Caco-2 (cell line): ENCODE data around the gene GRIN2A. TPM values are rescaled to one million over a fixed set of nuclear protein-coding genes. Genes with fewer than 3 reads are reported as not detected.

ENCODE experiments used
- BruUV-seq: library from RNA; stranded (reverse); fragments of 400-500 nt; replicated peaks from 2 replicates; lab custom pipeline; 2021; lab: Mats Ljungman, UMichigan
- CTCF ChIA-PET: fragments of 300-600 bp; sonication (Branson Sonifier 250); formaldehyde crosslinking; loops from one replicate; lab custom pipeline; 2022; ENCODE audit warnings: antibody characterized with exemption; lab: Charles Lee
- POLR2A ChIA-PET: fragments of 300-600 bp; sonication (Branson Sonifier 250); formaldehyde crosslinking; loops from one replicate; lab custom pipeline; 2022; ENCODE audit warnings: antibody characterized with exemption; lab: Charles Lee
- DNase-seq, 2 experiments: peaks; one replicate each; pipeline versions ENCODE4 v3.0.0 to v3.0.0-alpha.2; 2020 to 2022
- H3K27me3 ChIP-seq: replicated peaks from 2 replicates; pipeline ENCODE4 v1.6.0; 2011; ENCODE audit warnings: low read length; ENCODE audit not compliant: control insufficient read depth, insufficient read depth
- H3K36me3 ChIP-seq: 2 replicates; pipeline ENCODE4 v1.5.1; 2011; ENCODE audit warnings: low read length; ENCODE audit not compliant: control insufficient read depth, insufficient read depth
- H3K4me1 ChIP-seq: fragments of 250-450 bp; sonication (Bioruptor Pico); 2 replicates; pipeline ENCODE4 v1.5.1; 2020; ENCODE audit warnings: mild to moderate bottlenecking
- H3K4me3 ChIP-seq: 2 replicates; pipeline ENCODE4 v1.5.1; 2011; ENCODE audit warnings: low read depth, mild to moderate bottlenecking, control low read depth, low read length
- H3K9me3 ChIP-seq: fragments of 250-450 bp; sonication (Bioruptor Pico); 2 replicates; pipeline ENCODE4 v1.5.1; 2020; ENCODE audit warnings: mild to moderate bottlenecking, moderate library complexity
- H3K27ac Mint-ChIP-seq: one replicate; pipeline ENCODE4 v1.8.0; 2022; ENCODE audit warnings: mixed read lengths; ENCODE audit not compliant: unreplicated experiment
- H3K27me3 Mint-ChIP-seq: one replicate; pipeline ENCODE4 v1.8.0; 2022; ENCODE audit warnings: mixed read lengths; ENCODE audit not compliant: insufficient read depth, unreplicated experiment
- H3K36me3 Mint-ChIP-seq: one replicate; pipeline ENCODE4 v1.8.0; 2022; ENCODE audit warnings: mild to moderate bottlenecking, mixed read lengths; ENCODE audit not compliant: insufficient read depth, unreplicated experiment
- H3K4me1 Mint-ChIP-seq: one replicate; pipeline ENCODE4 v1.8.0; 2022; ENCODE audit warnings: low read depth, mixed read lengths; ENCODE audit not compliant: unreplicated experiment
- H3K4me3 Mint-ChIP-seq: one replicate; pipeline ENCODE4 v1.8.0; 2022; ENCODE audit warnings: mild to moderate bottlenecking, moderate library complexity, mixed read lengths; ENCODE audit not compliant: unreplicated experiment
- H3K9me3 Mint-ChIP-seq: one replicate; pipeline ENCODE4 v1.8.0; 2022; ENCODE audit warnings: mixed read lengths; ENCODE audit not compliant: unreplicated experiment
- CTCF ChIP-seq, 2 experiments: fragments of 200-600 bp in 1 of 2; IDR thresholded peaks; 1 replicate in 1 of 2; 2 replicates in 1 of 2; pipeline versions ENCODE4 v1.5.1 to v1.8.0; 2011 to 2022; ENCODE audit warnings: antibody characterized with exemption in 1 of 2, control low read depth in 1 of 2, inconsistent platforms in 1 of 2, low read depth in 1 of 2, low read length in 1 of 2, mild to moderate bottlenecking in 1 of 2, moderate library complexity in 1 of 2; ENCODE audit not compliant: insufficient read depth in 1 of 2, severe bottlenecking in 1 of 2, unreplicated experiment in 1 of 2
- intact Hi-C: fragments of 100-400 bp; cut with micrococcal nuclease; formaldehyde crosslinking; loops from one replicate; pipeline ENCODE4 v1.10.0; 2022; ENCODE audit not compliant: unreplicated experiment
- total RNA-seq: library from RNA; stranded (reverse); gene quantifications from 2 replicates; pipeline ENCODE4 v1.2.3, GENCODE V29; 2022

The GRIN2A gene
- total RNA-seq, 1 experiment from 2014 or later: 0.54 TPM

- Mint-ChIP-seq H3K4me3 (no peak overlapping the region), H3K4me1 (no peaks in the 10 kb centered on the region), H3K27me3 (peaks cover 9% of the 10 kb centered on the region), H3K9me3 (no peaks in the 10 kb centered on the region), H3K27ac (no peak overlapping the region), H3K36me3 (no peaks in the 10 kb centered on the region)
- Histone ChIP-seq H3K36me3 (no peaks in the 10 kb centered on the region), H3K4me3 (no peak overlapping the region), H3K9me3 (no peaks in the 10 kb centered on the region), H3K27me3 (no peaks in the 10 kb centered on the region), H3K4me1 (no peaks in the 10 kb centered on the region)
- no peak for TF ChIP-seq CTCF (IDR thresholded peaks at IDR 0.05; ENCODE audit: insufficient read depth in 1 of 2, low read depth in 1 of 2, low read length in 1 of 2, severe bottlenecking in 1 of 2, unreplicated experiment in 1 of 2)
- intact Hi-C loops: no loop called here
- ChIA-PET POLR2A (no interaction called here), CTCF (no interaction called here)
- no TSS peak for BruUV-seq
- no peak for DNase-seq
Measured at GRCh38 chr16:9932000-9932399, 250.2 kb downstream of the GRIN2A start.

- no peaks in the 10 kb centered on the region for H3K9me3 Mint-ChIP-seq
- DNase-seq: no peak
- H3K27ac Mint-ChIP-seq: no peak overlapping the region
- no TSS peak for BruUV-seq
- H3K4me3 ChIP-seq: no peak overlapping the region
- no peaks in the 10 kb centered on the region for H3K27me3 ChIP-seq
- no peaks in the 10 kb centered on the region for H3K4me1 Mint-ChIP-seq
- H3K36me3 Mint-ChIP-seq: no peaks in the 10 kb centered on the region
- intact Hi-C loops: no loop called here
- H3K4me1 ChIP-seq: no peaks in the 10 kb centered on the region
- ChIA-PET POLR2A (no interaction called here), CTCF (no interaction called here)
- no peak overlapping the region for H3K4me3 Mint-ChIP-seq
- no peak for TF ChIP-seq CTCF (IDR thresholded peaks at IDR 0.05; ENCODE audit: insufficient read depth in 1 of 2, low read depth in 1 of 2, low read length in 1 of 2, severe bottlenecking in 1 of 2, unreplicated experiment in 1 of 2)
- peaks cover 9% of the 10 kb centered on the region for H3K27me3 Mint-ChIP-seq
- no peaks in the 10 kb centered on the region for H3K9me3 ChIP-seq
- no peaks in the 10 kb centered on the region for H3K36me3 ChIP-seq
Measured at GRCh38 chr16:9929836-9930235, 252.4 kb downstream of the GRIN2A start.

- Histone ChIP-seq H3K4me3 (no peak overlapping the region), H3K4me1 (no peaks in the 10 kb centered on the region), H3K36me3 (no peaks in the 10 kb centered on the region), H3K27me3 (no peaks in the 10 kb centered on the region), H3K9me3 (no peaks in the 10 kb centered on the region)
- BruUV-seq: no TSS peak
- no peaks in the 10 kb centered on the region for H3K9me3 Mint-ChIP-seq
- intact Hi-C loops: no loop called here
- POLR2A ChIA-PET: no interaction called here
- no peak overlapping the region for H3K27ac Mint-ChIP-seq
- no peak for TF ChIP-seq CTCF (IDR thresholded peaks at IDR 0.05; ENCODE audit: insufficient read depth in 1 of 2, low read depth in 1 of 2, low read length in 1 of 2, severe bottlenecking in 1 of 2, unreplicated experiment in 1 of 2)
- CTCF ChIA-PET: no interaction called here
- no peak for DNase-seq
- peaks cover 9% of the 10 kb centered on the region for H3K27me3 Mint-ChIP-seq
- no peaks in the 10 kb centered on the region for H3K36me3 Mint-ChIP-seq
- no peak overlapping the region for H3K4me3 Mint-ChIP-seq
- no peaks in the 10 kb centered on the region for H3K4me1 Mint-ChIP-seq
Measured at GRCh38 chr16:9929313-9929712, 252.9 kb downstream of the GRIN2A start.
